ENCODE measurements around the gene RPL5.

Gene RPL5

GRCh38 chr1:92870591-92870990, 38.8 kb downstream of the RPL5 start:
- Histone ChIP-seq H3K4me3 (ENCODE audit: low read depth, low read length) (no peak overlapping the region), H3K9me3 (ENCODE audit: control insufficient read depth, low read length) (no peaks in the 10 kb centered on the region), H3K4me2 (ENCODE audit: low read length) (no peak overlapping the region), H2AFZ (no peak overlapping the region), H3K79me2 (no peaks in the 10 kb centered on the region), H3K9ac (no peak overlapping the region), H3K27ac (no peak overlapping the region), H3K27me3 (ENCODE audit: control insufficient read depth, insufficient read depth, low read length) (no peaks in the 10 kb centered on the region), H3K36me3 (ENCODE audit: control insufficient read depth, insufficient read depth, low read length) (no peaks in the 10 kb centered on the region), H3K4me1 (no peaks in the 10 kb centered on the region)
- no peak for TF ChIP-seq CTCF (IDR thresholded peaks at IDR 0.05)

- H3K27ac ChIP-seq: no peak overlapping the region
- H3K27me3 ChIP-seq (ENCODE audit: control insufficient read depth, insufficient read depth, low read length): no peaks in the 10 kb centered on the region
- H2AFZ ChIP-seq: no peak overlapping the region
- no peaks in the 10 kb centered on the region for H3K4me1 ChIP-seq
- H3K36me3 ChIP-seq (ENCODE audit: control insufficient read depth, insufficient read depth, low read length): no peaks in the 10 kb centered on the region
- no peak overlapping the region for H3K4me3 ChIP-seq (ENCODE audit: low read depth, low read length)
- no peaks in the 10 kb centered on the region for H3K9me3 ChIP-seq (ENCODE audit: control insufficient read depth, low read length)
- TF ChIP-seq CTCF (IDR thresholded peaks at IDR 0.05): no peak
- H3K79me2 ChIP-seq: no peaks in the 10 kb centered on the region
- no peak overlapping the region for H3K9ac ChIP-seq
- no peak overlapping the region for H3K4me2 ChIP-seq (ENCODE audit: low read length)
Measured at GRCh38 chr1:92872719-92873118, 40.9 kb downstream of the RPL5 start.

DNA sequence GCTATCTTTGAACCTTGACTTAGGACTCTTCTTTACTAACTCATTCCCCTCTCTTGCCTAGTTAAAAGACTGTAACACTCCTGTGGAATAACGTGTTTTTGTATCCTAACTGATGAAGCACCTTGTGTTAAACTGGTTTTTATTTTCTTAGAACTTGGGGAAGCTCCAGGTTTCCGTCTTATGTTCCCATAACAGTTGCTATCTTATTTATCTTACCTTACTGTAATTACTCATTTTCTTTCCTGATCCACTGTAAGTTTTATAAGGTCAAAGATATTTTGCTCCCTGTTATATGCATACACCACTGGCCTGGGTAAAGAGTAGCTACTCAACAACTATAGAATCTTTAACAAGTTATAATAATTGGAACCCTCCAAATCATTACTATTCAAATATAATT, 43.1 kb downstream of the RPL5 start:
- Histone ChIP-seq H3K27ac (no peak overlapping the region), H3K27me3 (ENCODE audit: control insufficient read depth, insufficient read depth, low read length) (no peaks in the 10 kb centered on the region)
- TF ChIP-seq CTCF (IDR thresholded peaks at IDR 0.05): no peak

GRCh38 chr1:92876351-92876750, 44.5 kb downstream of the RPL5 start:
- Histone ChIP-seq H3K79me2 (no peaks in the 10 kb centered on the region), H3K4me1 (no peaks in the 10 kb centered on the region), H3K9me3 (ENCODE audit: control insufficient read depth, low read length) (no peaks in the 10 kb centered on the region), H3K4me2 (ENCODE audit: low read length) (no peak overlapping the region), H3K27ac (no peak overlapping the region), H3K9ac (no peak overlapping the region), H2AFZ (no peak overlapping the region), H3K36me3 (ENCODE audit: control insufficient read depth, insufficient read depth, low read length) (no peaks in the 10 kb centered on the region), H3K27me3 (ENCODE audit: control insufficient read depth, insufficient read depth, low read length) (no peaks in the 10 kb centered on the region), H3K4me3 (ENCODE audit: low read depth, low read length) (no peak overlapping the region)
- no peak for TF ChIP-seq CTCF (IDR thresholded peaks at IDR 0.05)

More for the DNA sequence above, 43.1 kb downstream of the RPL5 start:
- Histone ChIP-seq H3K9ac (no peak overlapping the region), H3K4me3 (ENCODE audit: low read depth, low read length) (no peak overlapping the region), H3K79me2 (no peaks in the 10 kb centered on the region), H3K36me3 (ENCODE audit: control insufficient read depth, insufficient read depth, low read length) (no peaks in the 10 kb centered on the region), H2AFZ (no peak overlapping the region), H3K4me2 (ENCODE audit: low read length) (no peak overlapping the region), H3K9me3 (ENCODE audit: control insufficient read depth, low read length) (no peaks in the 10 kb centered on the region), H3K4me1 (no peaks in the 10 kb centered on the region)

DNA sequence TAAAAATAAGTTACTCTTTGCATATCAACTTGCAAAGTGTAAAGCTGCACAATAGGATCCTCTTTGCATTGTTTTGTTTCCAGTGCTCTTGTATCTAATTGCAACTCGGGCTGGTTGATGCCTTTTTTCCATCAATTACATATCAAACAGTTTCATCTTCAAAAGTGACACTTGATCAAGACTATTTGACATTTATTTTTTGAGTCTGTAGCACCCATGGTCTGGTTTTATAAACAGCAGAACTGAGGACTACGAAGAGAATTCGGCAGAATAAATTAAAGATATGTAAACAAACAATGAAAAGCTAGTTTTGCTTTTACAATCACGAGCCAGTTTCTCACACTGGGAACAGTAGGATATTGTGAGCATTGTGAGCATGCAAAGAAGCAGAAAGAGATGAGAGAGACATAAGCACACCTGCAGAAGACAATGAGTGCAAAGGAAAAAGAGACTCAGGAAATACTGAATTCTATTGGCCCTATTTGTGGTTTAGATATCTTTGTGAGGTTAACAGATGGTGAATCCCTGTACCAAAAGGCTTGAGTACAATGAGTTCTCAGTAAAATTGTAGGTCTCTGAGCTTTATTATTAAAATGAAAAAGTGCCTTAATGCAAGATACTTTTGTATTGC, 45.4 kb downstream of the RPL5 start:
- Histone ChIP-seq H2AFZ (no peak overlapping the region), H3K36me3 (ENCODE audit: control insufficient read depth, insufficient read depth, low read length) (no peaks in the 10 kb centered on the region), H3K4me2 (ENCODE audit: low read length) (no peak overlapping the region), H3K79me2 (no peaks in the 10 kb centered on the region), H3K4me1 (no peaks in the 10 kb centered on the region), H3K9ac (no peak overlapping the region), H3K27ac (no peak overlapping the region), H3K4me3 (ENCODE audit: low read depth, low read length) (no peak overlapping the region), H3K27me3 (ENCODE audit: control insufficient read depth, insufficient read depth, low read length) (no peaks in the 10 kb centered on the region), H3K9me3 (ENCODE audit: control insufficient read depth, low read length) (no peaks in the 10 kb centered on the region)
- TF ChIP-seq CTCF (IDR thresholded peaks at IDR 0.05): no peak

All from parathyroid adenoma (tissue), 2 donors.